GM12801 (cell line): ENCODE measurements around the gene GPR156.

Experiments used
- TF ChIP-seq, protein P1 (sequence below): IDR thresholded peaks from one replicate; pipeline ENCODE4 v1.5.1; 2011; ENCODE audit warnings: control low read depth; ENCODE audit not compliant: insufficient read length; ENCODE audit errors: extremely low read depth

The GPR156 gene

DNA sequence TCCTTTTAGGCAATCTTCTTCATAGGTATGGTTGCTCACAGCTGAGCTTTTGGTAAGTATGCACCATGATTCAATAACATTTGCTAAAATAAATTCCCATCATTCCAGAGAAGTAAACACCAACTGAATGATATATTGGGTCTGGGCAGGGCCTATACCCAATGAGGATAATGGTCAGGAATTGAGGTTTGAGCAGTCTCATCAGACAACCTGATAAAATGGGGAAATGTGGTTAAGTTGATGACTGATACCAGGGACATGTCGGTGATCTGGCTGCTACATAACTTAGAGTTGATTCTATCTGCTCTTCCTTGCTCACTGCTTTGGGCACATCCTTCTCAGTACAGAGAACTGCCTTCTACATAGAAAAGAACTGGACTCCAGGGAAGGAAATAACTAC lies 92.9 kb downstream of the GPR156 start:
- TF ChIP-seq, protein P1, sequence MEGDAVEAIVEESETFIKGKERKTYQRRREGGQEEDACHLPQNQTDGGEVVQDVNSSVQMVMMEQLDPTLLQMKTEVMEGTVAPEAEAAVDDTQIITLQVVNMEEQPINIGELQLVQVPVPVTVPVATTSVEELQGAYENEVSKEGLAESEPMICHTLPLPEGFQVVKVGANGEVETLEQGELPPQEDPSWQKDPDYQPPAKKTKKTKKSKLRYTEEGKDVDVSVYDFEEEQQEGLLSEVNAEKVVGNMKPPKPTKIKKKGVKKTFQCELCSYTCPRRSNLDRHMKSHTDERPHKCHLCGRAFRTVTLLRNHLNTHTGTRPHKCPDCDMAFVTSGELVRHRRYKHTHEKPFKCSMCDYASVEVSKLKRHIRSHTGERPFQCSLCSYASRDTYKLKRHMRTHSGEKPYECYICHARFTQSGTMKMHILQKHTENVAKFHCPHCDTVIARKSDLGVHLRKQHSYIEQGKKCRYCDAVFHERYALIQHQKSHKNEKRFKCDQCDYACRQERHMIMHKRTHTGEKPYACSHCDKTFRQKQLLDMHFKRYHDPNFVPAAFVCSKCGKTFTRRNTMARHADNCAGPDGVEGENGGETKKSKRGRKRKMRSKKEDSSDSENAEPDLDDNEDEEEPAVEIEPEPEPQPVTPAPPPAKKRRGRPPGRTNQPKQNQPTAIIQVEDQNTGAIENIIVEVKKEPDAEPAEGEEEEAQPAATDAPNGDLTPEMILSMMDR: no peak

DNA sequence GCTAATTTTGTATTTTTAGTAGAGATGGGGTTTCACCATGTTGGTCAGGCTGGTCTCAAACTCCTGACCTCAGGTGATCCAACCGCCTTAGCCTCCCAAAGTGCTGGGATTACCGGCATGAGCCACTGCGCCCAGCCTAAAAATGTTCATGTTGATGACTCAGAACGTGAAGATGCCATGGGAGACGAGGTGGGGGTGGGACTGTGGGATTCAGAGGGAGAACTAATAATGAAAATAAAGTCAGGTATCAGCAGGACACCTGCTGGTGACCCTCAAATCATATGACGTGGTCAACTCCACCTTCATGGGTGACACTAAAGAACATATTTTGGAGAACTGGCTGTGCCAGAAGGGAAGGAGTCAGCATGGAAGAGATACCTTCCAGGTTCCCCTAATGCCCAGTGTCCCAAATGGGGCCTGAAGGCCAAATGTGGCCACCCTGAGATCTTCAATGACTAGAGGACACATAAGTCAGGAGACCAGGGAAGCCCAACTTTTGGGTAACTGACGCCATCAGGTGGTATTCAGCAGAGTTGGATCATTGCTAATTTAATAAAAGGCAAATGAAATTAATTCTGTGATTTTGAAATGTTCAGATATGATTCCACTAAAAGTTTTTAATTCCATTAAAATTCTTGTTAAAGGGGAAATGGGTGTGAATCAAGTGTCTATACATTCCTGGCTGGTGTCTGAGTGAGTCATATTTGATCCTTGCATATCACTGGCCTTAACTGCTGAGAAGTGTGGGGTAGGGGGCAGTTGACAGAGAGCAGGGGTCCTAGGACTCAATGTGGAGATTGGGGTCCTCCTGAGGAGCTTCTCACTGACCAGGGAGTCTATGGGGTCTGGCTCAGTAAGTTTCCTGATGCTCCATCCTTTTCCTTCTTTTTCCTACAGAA lies 102.2 kb downstream of the GPR156 start:
- TF ChIP-seq, protein P1: no peak

DNA sequence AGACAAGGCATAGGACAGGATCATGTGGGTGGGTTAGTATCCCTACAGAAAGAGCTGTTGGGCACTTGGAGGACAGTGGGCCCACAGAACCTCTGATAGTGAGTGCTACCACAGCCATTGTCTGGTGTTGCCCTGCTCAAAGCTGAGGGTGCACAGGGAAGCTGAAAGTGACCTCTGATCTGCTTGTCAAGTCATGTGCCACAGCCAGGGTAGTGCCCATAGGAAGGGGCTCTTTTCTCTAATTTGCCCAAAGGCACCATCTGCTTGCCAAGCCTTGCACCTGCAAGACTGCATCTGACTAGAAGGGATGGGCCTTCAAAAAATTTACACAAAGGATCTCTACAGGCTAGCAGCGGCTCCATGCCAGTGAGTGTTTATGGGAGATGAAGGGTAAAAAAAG lies 103.4 kb downstream of the GPR156 start:
- TF ChIP-seq, protein P1: no peak

DNA sequence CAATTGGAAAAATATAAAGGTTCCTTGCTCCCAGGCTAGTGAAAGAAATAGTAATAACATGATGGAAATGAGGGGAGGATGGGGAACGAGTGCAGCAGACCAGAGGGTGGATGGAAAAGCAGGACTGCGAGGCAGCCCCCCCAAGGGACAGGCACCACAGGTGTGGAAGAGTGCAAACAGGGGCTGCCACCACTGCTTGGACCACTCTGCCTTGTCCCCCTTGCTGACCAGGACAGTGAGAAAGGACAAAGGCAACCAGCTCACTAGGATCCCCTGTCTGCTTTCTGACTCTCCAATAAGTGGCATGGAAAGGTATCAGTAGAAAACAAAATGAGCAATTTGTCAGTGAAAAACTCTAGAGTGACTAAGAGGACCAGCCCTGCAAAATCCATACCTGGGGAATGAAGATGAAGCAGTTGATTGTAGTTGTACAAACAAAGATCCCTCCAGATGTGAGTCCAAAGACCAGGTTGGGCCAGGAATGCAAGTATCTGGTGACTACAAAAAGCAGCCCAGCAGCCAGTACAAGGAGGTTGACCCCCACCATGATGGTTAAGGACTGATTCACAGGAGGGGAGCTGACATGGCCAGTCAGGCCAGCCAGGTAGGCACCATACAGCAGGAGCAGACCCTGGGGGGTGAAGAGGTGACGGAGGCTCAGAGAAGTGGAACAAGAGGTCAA lies 104.2 kb downstream of the GPR156 start:
- TF ChIP-seq, protein P1: no peak

DNA sequence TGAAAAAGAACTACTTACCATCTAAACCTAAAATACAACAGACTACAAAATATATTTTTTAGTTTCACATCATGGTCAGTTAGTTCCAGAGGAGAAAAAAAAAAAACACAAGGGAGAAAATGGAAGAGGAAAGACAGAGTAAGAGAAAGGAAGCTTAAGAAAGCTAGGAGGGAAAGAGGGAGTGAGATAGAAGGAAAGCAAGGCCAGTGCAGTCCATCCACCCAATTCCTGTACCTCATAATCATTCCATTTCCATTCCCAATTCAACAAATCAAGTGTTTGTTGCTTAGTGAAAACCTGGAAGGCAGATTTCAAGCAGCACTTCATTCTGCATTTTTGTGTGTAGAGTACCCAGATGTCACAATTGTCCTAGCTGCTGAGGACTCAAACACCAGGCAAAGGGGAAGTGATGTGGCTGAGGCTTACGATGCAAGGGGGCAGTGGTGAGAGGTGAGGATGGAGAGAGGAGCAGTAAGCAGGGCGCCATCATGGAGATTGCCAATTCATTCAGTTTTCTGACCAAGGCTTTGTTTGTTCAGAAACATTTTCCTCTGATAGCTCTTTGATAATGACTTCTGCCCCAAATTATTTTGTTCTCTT lies 107.2 kb downstream of the GPR156 start:
- TF ChIP-seq, protein P1: no peak

DNA sequence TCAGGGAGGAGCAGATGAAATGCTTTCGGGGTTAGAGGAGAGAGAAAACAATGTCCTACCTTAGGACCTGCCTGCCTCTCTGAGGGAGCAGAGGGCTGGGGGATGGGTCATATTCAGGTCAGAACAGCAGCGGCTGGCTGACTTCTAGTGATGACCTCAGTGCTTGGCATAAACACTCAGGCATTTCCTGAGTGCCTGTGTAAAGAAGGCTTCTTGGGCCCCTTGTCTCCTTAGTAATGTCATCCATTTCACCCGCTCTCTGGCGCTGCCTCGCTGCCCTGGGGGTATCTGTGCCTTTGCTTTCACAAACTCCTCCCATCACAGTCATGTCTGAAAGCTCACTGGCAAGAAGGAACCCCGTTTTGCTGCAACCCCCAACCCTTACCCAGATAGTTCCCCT lies 107.9 kb downstream of the GPR156 start:
- TF ChIP-seq, protein P1: no peak

DNA sequence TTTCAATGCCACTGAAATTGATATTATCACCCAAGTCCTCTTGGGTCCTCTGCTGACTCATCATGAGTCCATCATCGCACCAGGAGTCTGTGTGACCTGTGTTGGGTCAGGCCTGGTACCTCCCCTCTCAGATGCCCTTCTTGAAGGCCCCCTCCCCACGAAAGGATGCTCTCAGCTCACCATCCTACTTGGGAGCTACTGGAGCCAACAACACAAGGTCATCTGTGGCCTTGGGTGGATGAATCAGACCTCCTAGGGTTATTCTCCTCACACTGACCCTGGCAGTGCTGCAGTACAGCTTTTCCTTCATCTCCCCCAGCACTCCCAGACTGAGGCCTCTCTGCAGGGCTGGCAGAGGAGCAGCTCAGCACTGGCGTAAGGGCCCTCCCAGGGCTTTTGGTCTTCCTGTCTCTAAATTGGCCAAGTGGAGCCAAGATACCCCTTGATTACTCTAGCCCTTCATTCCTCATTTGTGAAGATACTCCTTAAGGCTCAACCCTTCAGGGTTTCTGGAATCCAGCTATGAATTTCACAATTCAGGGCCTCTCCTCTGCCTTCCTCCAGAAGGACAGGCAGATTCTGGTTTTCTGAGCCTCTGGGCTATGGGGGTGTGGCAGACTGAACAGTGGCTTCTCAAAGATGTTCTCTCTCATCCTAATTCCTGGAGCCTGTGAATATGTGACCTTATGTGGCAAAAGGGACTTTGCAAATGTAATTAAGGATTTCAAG lies 110.0 kb downstream of the GPR156 start:
- TF ChIP-seq, protein P1: no peak
